Measurements from ENCODE around the gene CLDN10.

GRCh38 chr13:95552539-95553441 lies at the start of gene CLDN10:
- TF ChIP-seq CREB1 (CRISPR knock-in tag; IDR thresholded peaks at IDR 0.05) (no peak), CTCF (IDR thresholded peaks at IDR 0.05) (peak; percentile 55; the same call in 1 of the 2 replicates), TEAD1 (CRISPR knock-in tag; IDR thresholded peaks at IDR 0.05) (no peak; the same call in 1 of the 2 replicates), MAX (CRISPR knock-in tag; IDR thresholded peaks at IDR 0.05) (no peak; the same call in 1 of the 2 replicates), NFYB (CRISPR knock-in tag; conservative IDR thresholded peaks at IDR 0.05; ENCODE audit: low read depth) (no peak), NR3C1 (CRISPR knock-in tag; conservative IDR thresholded peaks at IDR 0.05; ENCODE audit: low read depth) (no peak)

Data from WTC11 (cell line).